Medulla oblongata (tissue), 1 donor: ENCODE data around the gene PDGFD.

Experiments
- DNase-seq: peaks from one replicate; pipeline ENCODE4 v3.0.0-alpha.2; 2015; ENCODE audit errors: extremely low spot score

PDGFD gene

DNA sequence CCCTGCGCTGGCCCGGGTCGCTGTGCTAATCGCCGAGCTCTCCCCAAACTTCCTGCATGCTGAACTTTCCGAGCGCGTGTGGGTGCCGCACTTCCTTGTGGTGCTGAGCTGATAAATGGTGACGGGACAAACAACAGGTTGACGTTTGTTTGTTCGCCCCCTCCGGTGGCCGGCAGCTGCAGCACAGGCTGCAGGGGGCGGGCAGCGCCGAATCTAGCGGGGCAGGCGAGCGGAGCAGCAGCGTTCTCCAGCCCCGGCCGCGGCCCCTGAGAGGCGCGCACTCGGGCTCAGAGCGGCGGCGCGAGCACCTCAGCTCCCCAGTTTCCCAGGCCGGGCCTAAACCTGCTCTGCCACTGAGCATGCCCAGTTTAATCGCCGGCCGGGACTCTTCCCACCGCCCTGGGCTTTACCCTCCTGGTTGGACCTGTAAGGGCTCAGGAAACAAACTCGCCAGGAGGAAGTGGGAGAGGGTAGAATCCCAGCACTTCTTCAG, at the start of gene PDGFD:
PDGFD (minus strand) TSS at position 120 of the 493 bp plus-strand sequence.
- DNase-seq = peak; percentile 7

DNA sequence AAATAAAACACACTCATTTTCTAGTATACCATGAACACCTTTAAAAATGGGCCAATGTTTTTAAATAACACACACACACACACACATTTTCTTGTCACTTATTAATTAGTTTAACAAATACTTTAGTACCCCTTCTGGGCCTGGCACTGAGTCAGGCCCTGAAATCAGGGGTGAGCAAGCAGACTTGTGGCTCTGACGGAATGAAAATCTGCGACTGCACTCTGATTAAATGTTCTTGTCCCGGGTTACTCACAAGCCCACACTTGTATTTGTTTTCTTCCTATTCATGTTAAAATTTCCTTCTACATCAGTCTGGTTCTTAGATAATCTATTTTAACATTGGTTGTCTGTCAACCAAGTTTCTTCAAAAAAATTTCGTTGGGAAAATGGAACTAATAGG, 43.0 kb upstream of the PDGFD start:
- no peak for DNase-seq

DNA sequence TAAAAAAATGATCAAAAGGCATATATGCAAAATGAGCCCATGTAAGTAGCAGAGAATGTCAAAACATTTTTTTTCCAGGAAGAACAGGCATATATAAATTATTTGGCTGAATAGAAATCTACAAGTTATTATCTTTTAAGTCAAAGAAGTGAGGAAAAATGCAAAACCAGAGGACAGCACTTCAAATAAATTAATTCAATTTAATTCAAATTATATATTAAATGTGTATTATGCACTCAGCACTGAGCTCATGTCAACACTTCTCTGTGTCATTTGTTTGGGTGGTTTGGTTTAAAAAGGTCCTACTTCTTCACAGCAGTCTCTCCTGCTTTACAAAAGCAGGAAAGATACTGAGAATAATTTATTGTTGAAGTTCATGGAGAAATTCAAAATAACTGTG, 41.9 kb upstream of the PDGFD start:
- no peak for DNase-seq

DNA sequence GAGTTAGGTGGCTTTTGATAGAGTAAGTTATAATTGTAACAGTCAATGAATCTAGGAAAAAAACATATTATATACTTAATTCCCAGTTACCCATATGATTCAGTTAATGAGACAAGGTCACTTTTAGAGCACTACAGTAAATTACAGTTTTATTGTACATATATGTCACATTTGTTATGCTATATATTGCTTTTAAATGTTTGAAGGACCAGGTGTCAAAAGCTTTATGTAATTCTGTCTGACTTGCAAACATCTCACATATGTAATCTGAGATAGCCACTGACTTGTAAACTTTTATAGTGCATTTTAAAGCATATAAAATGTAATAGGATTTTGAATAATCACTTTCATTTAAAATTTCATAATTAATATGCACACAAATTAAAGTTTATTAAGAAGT, 36.7 kb upstream of the PDGFD start:
- DNase-seq = no peak

DNA sequence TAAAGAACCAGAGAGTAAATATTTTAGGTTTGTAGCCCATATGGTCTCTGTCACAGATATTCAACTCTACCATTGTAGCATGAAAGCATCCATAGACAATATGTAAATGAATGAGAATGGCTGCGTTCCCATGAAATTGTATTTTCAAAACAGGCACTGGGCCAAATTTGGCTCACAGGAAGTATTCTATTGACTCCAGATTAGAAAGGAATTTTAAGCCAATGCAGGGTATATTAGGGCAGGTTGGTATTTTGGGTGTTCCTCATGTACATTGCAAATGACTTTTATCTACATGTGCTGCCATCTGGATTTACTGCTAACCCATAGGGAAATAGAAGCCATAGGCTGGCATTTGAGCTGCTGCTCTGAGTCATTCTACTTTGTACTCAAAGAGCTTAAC, 35.1 kb upstream of the PDGFD start:
- no peak for DNase-seq

DNA sequence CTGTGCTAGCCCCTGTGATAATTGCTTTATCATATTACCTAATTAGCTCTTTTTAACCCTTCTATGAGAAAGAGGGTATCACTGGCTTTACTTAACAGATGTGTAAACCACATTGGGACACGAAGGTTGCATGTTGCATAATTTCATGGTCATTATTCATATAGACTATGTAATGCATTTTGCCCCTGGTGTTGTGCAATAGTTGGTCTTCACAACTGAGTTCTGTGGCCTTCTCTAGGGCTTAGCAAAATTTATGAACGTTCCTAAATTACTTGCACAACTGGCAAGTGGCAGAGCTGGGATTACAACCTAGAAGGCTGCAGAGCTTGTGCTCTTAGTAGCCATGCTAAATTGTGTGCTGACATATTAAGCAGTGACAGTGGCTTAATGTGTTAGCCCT, 34.6 kb upstream of the PDGFD start:
- no peak for DNase-seq

DNA sequence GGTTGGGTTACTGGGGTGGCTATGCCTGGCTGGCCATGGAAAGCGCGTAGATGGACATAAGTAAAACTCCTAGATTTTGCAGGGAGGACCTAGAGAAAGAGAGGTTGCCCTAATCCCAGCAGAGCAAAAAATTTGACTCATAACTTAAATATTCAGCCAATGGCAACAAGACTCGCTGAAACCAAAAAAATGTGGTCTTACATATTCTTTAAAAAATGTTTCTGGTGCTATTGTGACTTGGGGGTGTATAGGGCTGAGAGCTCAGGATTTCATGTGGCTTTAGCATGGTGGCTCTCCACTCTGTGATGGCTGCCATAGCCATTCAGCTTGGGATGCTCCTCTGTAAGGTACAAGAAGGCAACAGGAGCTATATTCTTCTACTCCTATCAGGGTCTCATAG, 27.2 kb upstream of the PDGFD start:
- DNase-seq = no peak

DNA sequence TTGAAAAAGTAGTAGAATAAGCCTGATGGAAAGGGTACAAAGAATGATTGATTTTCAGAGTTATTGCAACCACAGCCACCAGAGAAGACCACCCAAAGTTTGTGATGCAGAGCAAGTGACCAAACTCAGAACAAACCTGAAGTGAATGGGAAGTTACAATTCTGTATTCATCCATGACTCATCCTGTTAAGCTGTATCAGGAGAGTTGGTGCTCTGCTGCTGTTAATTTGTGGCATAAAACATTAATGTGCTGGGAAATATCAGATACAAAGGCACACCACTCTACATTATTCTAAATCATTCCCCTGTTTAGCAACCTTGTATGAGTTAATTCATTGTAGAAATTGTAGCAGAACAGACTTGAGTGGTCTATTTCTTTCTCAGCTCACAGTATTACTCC, 19.6 kb upstream of the PDGFD start:
- no peak for DNase-seq

DNA sequence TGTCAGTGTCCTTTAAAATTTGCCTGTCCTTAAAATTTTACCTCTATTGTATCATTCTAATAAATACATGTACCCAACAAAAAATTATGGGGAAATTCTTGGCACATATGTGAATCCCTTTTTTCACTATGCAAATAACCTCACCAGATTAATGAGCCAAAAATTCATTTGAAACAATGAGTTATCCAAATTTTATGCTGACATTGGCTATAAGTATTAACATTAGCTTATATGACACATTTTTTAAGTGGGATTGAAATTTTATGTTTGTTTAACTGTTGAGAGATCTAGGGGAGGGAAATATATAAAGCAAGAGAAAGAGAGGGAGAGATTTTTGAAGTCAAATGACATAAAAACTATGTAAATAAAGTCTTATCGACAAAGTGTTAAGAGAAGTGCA, 11.8 kb upstream of the PDGFD start:
- DNase-seq = no peak

DNA sequence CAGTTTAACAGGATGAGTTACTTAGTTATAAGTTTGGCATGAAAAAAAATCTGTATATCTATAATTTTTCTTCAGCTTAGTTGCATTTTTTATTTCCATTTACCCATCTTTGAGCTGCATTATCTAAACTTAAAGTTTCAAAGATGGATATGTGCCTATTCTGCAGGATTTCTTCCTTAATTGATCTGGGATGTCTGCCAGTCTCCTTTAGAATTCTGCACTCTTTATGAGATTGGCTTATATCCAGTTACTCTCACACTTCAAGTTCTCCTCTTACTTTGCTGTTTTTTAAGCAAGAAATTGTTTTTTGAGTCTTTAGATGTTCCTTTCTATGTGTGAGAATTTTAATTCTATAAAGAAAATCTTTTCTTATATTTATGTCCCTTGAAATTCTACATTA, 5.1 kb upstream of the PDGFD start:
- DNase-seq = no peak

DNA sequence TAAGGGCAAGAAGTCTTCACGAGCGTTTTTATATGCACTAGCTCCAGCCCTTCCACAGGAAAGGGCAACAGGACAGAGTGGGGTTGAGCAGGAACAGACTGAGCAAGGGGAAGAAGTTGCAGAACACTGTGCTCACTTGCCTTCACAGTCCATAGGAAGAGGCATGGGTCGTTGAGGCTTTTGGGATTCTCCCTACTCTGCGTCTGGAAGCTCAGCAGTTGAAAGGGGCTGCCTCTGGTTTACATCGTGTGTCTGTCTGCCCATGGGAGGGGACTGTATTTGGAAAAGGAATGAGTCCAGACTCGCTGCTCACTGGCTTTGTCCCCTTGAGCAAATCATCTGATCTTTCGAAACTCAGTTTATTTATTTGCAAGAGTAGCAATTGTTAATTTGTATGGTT, 1.1 kb upstream of the PDGFD start:
- DNase-seq = no peak

DNA sequence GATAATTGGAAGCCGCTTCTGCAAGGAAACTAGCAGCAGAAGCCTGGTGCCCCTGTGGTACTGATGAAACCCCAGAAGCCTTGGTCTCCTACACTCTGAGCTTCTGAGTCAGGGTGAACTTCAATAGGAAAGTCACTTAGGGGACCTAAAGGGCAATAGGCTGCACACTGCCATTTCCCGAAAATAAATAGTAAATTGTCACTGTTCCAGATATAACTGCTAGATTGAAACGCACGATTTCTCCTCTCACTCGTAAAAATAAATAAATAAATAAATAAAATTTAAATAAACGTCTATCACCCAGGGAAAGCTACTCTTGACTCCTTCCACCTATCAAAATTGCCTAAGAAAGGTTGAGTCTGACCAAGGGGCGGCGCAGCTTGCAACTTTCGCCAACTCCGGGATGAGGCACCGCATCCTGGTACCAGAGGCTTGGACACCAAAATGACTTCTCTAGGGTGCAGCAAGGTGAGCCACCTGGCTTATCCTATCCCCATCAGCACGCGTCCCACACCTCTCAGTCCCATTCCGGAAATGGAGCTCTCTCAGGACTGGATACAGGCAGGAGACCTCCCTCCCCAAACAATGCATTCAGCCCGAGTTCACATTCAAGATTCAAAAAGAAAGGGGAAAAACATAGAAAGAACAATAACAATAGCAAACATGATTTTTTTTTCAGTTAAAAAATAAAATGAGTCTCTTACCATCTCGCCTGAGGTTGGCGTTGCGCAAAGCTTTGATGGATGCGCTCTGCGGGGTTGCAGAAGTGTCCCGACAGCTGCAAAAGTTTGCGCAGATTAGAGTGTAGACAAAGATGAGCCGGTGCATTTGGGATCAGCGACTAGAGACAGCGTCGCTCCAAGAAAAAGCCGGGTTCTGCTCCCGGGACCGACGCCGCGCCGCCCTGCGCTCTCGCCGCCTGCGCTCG, 583 bp downstream of the PDGFD start:
- DNase-seq = no peak

DNA sequence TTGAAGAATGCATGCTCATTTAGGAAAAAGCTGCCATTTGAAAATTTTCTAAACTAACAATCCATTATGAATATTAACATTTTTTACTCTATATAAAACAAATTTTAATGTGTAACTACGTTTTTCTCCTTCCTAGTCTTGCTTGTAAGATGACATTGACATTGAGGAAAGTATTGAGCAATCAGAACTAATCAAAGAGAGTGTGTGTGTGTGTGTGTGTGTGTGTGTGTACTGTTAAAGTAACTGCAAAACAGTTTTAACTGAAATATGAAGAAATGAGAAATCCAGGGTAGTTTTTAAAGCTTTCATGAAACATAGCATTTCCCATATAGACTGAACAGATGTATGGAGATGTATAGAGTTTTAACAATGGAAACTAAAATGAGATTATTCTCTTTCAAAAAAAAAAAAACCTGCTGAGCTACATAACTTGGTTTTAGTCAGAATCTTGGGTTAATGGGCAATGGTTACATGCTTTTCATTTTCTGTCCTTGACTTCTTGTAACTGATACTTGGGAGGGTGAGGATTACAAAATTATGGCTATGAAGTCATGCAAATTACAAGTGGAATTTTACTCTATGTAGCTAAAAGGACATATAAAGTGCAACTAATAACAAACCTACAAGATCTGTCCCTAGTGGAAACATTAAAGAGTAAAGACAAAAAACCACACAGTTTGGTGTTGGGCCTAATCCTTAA, 2.0 kb downstream of the PDGFD start:
- no peak for DNase-seq

DNA sequence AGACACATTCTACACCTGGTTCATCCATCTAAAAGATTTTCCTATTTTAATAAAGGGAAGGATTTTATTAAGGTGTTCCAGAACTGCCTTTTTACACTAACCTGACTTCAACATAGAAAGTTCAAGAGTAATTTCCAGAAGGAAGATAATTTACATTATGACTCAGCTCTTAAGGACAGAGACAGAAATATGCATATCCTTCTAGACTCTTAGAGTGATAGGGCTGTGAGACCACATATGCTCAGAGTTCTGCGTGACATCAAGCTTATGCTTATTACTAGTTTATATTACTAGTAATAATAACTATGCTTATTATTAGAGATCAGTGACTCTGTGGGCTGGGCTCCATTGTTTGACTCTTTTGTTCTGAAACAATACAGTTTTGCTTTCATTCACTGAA, 4.6 kb downstream of the PDGFD start:
- no peak for DNase-seq

DNA sequence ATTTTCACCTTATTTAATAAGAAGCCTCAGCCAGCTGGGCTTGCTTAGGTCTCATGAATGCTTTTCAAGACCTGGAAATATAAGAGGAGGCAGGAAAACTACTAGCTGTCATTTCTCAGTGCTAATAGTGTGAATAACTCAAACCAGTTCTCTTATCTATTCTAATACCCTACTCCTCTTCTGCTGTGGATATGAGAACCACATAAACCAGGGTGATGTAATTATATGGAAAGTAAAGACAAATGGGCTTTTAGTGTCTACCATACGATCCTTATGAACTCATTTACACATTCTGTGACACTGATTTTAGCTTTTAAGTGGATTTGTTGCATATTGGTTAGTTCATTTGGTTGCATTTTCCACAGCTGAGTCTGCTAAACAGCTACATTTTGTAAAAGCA, 8.6 kb downstream of the PDGFD start:
- no peak for DNase-seq

DNA sequence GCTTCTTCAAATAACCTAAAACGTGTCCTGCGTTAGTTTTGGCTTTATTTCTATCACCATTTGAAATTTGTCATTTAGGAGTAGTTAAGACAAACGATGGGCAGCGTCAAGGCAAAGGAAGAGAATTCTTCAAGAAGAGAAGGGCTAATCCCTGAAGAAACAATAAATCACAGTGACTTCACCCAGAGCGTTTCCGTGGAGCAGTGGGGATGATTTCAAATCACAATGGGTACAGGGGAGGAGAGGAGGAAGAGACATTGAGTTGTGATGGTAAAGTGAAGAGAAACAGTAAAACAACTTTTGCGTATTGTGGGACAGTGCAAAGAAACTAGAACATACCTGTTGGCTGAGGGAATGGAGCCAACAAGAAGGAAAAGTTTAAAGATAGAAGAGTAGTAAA, 9.7 kb downstream of the PDGFD start:
- no peak for DNase-seq

DNA sequence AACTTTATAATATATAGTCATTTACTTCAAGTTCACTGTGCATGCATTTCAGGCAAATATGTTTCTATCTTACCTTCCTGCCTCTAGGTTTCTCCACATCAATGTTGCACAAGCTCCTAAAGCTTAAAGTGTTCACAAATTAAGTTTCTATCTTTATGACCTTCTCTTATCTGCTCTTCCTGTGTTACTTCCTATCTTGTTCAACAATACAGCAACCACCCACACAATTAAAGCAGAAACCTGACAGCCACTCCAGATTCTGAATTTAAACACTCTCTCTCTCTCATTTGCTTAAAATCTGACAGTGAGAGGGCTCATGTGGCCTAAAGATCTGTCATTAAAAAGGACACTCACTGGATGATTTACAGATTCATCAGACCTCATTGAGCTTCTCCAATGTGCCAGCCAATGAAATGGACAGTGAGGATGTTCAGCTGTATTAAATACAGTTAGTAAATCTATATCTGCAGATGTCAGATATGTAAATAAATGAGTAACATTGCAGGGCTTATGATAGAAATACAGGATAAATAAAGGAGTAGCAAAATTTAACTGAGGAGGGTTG, 10.9 kb downstream of the PDGFD start:
- DNase-seq = no peak

DNA sequence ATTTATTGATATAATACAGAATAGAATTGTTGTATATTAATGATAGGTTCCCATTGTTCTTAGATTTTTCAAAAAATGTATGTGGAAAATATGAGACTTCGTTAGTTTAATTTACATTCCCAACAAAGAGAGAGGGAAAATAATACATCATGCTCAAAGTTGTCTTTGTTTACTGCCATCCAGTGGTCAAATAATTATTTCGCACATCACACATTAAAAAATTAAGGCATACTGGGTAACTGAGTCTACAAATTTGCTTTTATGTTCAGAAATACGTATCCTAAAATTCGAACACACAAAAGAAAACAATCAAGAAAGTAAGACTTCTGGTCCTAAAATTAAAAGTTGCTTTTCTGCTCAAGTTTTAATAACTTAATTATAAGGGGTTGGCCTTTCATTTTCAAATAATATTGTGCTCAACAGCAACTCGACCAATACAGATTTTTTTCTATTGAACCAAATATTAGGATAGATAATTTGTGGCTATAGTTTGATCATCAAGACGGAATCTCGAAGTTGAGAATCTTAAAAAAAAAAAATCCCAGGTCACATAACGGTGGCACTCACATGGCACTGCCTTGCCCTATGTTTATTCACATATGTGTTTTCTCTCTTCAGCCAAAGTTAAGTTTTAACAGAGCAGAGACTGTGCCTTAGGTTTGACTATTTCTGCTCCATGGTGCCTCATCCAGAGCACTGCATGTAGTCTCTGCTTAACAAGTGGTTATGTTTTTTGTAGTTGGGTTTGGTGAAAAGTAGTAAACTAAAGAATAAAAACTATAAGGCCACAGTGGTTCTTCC, 12.3 kb downstream of the PDGFD start:
- DNase-seq = no peak

DNA sequence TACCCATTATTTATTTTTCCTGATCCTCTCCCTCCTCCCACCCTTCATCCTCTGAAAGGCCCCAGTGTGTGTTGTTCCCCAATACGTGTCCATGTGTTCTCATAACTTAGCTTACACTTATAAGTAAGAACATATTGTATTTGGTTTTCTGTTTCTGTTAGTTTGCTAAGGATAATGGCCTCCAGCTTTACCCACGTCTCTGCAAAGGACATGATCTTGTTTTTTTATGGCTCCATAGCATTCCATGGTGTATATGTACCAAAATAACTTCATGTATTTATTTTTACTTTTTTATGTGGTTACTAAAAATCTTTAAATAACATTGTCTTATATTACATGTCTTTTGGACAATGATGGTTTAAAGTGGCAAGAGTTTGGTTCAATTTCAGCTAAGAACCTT, 15.2 kb downstream of the PDGFD start:
- no peak for DNase-seq

DNA sequence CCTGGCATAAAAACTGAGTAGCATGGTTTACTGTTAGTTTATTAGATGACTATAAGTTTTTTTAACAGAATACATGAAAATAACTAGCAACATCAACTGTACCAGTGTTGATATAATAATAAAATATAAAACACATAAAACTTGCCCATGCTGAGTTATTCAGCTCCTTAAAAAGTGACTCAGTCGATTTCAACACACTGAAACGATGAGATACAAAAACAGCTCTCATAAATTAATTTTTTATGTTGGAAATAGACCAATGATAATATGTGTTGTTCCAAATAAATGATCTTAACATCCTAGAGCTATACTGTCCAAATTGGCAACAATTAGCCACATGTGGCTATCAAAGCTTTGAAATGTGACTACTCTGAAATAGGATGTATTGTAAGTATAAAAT, 15.9 kb downstream of the PDGFD start:
- DNase-seq = no peak

DNA sequence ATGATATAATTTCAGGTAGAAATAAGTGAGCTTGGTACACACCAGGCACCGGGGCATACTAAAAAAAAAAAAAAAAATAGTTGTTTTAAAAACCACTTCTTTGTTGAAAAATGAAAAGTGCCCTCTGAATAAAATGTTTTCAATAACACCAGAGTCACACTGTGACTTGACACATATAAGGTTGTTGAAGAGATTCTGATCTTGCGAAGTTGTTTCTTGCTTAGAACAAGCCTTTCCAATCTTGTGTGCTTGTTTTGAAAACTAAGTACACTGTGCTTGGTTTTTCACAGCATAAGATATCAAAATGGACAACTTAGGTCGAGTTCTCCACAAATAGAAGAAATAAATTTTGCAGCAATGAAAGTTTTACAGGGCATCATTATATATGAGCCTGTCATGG, 17.0 kb downstream of the PDGFD start:
- DNase-seq = no peak

DNA sequence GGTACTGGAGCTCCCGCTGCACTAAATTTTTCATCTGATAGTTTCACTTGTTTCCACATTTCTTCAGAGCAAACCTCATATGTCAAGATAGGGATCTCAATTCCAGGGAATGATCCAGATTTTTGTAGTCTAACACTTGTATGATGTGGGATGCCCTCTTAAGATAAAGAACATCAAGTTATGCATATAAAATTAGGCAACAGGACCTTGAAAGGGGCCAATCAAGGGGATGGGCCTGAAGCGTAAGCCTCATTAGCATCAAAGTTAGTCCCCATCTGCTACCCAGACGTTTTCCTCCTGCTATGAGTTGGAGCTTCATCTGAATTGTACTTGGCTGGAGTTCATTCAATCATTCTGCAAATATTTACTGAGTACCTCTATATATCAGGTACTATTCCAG, 17.5 kb downstream of the PDGFD start:
- DNase-seq = no peak
